Sigmoid colon (tissue), 3 donors: ENCODE results near the gene MORC2.

Experiments used
- CTCF ChIP-seq, 4 experiments: fragments of 450-650 bp in 3 of 4; fragments of 200-600 bp in 1 of 4; IDR thresholded peaks; one replicate each; pipeline ENCODE4 v1.5.1; 2016 to 2019; ENCODE audit warnings: antibody characterized with exemption in 4 of 4, mild to moderate bottlenecking in 3 of 4, moderate library complexity in 2 of 4
- POLR2A ChIP-seq, 2 donors: fragments of 450-650 bp; IDR thresholded peaks; one replicate each; pipeline ENCODE4 v1.6.1; 2016; ENCODE audit warnings: antibody characterized with exemption in 2 of 2, mild to moderate bottlenecking in 2 of 2, moderate library complexity in 2 of 2

DNA sequence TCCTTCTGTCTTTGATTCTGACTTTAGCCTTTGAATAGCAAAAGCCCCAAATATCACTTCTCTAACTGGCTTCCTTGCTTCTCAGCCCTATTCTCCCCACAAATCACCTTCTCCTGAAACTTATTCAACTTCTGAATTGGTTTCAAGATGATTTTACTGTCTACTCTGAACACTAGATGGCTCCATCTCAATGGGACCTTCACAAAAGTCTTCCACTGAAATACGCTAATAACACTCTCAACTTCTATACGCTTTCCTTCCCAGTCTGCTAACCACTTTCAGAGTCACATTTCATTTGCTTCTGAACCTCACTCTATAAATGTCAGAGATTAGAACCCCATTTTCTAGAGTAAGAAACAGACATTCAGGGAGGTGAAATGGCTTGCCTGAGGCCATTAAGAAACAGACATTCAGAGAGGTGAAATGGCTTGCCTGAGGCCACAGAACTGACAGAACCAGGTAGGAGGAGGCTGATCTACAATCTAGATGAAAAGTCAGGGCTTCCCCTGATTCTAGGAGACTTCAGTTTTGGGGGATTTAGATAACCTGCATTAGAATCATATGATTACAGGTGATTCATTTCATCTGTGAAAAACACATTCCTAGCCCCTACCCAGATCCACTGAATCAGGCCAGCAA, 20.6 kb downstream of the MORC2 start:
- peak; percentile 59 to 85 (median 74) for TF ChIP-seq CTCF (IDR thresholded peaks at IDR 0.05)
- TF ChIP-seq POLR2A (IDR thresholded peaks at IDR 0.05): no peak
